C4-2B (cell line): Measurements from ENCODE around the gene SHISAL1.

Experiments
- ZFX ChIP-seq: fragments of 450-650 bp; IDR thresholded peaks from 2 replicates; pipeline ENCODE4 v1.6.1; 2017
- TF ChIP-seq, protein P1 (sequence below): fragments of 450-650 bp; conservative IDR thresholded peaks from 2 replicates; pipeline ENCODE4 v1.5.1; 2017; ENCODE audit warnings: mild to moderate bottlenecking

GRCh38 chr22:44199866-44200265 lies 112.9 kb downstream of the SHISAL1 start:
- TF ChIP-seq, protein P1, sequence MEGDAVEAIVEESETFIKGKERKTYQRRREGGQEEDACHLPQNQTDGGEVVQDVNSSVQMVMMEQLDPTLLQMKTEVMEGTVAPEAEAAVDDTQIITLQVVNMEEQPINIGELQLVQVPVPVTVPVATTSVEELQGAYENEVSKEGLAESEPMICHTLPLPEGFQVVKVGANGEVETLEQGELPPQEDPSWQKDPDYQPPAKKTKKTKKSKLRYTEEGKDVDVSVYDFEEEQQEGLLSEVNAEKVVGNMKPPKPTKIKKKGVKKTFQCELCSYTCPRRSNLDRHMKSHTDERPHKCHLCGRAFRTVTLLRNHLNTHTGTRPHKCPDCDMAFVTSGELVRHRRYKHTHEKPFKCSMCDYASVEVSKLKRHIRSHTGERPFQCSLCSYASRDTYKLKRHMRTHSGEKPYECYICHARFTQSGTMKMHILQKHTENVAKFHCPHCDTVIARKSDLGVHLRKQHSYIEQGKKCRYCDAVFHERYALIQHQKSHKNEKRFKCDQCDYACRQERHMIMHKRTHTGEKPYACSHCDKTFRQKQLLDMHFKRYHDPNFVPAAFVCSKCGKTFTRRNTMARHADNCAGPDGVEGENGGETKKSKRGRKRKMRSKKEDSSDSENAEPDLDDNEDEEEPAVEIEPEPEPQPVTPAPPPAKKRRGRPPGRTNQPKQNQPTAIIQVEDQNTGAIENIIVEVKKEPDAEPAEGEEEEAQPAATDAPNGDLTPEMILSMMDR, result no peak
- no peak for TF ChIP-seq ZFX
